GM23338 (cell line): ENCODE data around the gene TRAF4. TPM values are rescaled to one million over a fixed set of nuclear protein-coding genes. Genes with fewer than 3 reads are reported as not detected.

ENCODE experiments used
- ATAC-seq: fragments of 200-7000 bp; cut with Tn5 transposase; 3 replicates; pipeline ENCODE4 v1.9.1; 2020
- DNase-seq: peaks from one replicate; pipeline ENCODE4 v3.0.0-alpha.2; 2015; ENCODE audit warnings: low spot score
- H2AFZ ChIP-seq: fragments of 200-600 bp; sonication (generic); 2 replicates; pipeline ENCODE4 v1.8.0; 2016; ENCODE audit warnings: antibody characterized with exemption, mild to moderate bottlenecking, moderate library complexity
- H3F3A ChIP-seq: fragments of 200-600 bp; sonication (generic); replicated peaks from 2 replicates; pipeline ENCODE4 v1.8.0; 2017; ENCODE audit warnings: antibody characterized with exemption, mixed run types, low read depth
- H3K27ac ChIP-seq: fragments of 200-600 bp; sonication (generic); 2 replicates; pipeline ENCODE4 v1.6.1; 2016; ENCODE audit warnings: low read depth
- H3K27me3 ChIP-seq: fragments of 200-600 bp; sonication (generic); 2 replicates; pipeline ENCODE4 v1.8.0; 2016; ENCODE audit warnings: mild to moderate bottlenecking, mixed run types, moderate library complexity; ENCODE audit not compliant: insufficient read depth
- H3K36me3 ChIP-seq: fragments of 200-600 bp; sonication (generic); 2 replicates; pipeline ENCODE4 v1.8.0; 2016; ENCODE audit warnings: mild to moderate bottlenecking; ENCODE audit not compliant: insufficient read depth
- H3K4me1 ChIP-seq: fragments of 200-600 bp; sonication (generic); 2 replicates; pipeline ENCODE4 v1.8.0; 2016; ENCODE audit warnings: mild to moderate bottlenecking, moderate library complexity; ENCODE audit not compliant: insufficient read depth
- H3K4me2 ChIP-seq: fragments of 200-600 bp; sonication (generic); 2 replicates; pipeline ENCODE4 v1.7.1; 2017; ENCODE audit warnings: mixed run types
- H3K4me3 ChIP-seq: fragments of 200-600 bp; sonication (generic); 2 replicates; pipeline ENCODE4 v1.6.1; 2016; ENCODE audit warnings: mixed run types
- H3K79me2 ChIP-seq: fragments of 200-600 bp; sonication (generic); replicated peaks from 2 replicates; pipeline ENCODE4 v1.8.0; 2017; ENCODE audit warnings: mild to moderate bottlenecking; ENCODE audit not compliant: insufficient read depth
- H3K9me2 ChIP-seq: fragments of 200-600 bp; sonication (generic); 2 replicates; pipeline ENCODE4 v1.8.0; 2017; ENCODE audit not compliant: insufficient read depth
- H4K20me1 ChIP-seq: fragments of 200-600 bp; sonication (generic); replicated peaks from 2 replicates; pipeline ENCODE4 v1.8.0; 2017; ENCODE audit warnings: mild to moderate bottlenecking; ENCODE audit not compliant: insufficient read depth
- H3K27ac Mint-ChIP-seq: 2 replicates; pipeline ENCODE4 v1.8.0; 2020; ENCODE audit warnings: inconsistent platforms, mild to moderate bottlenecking, moderate library complexity, mixed read lengths
- H3K27me3 Mint-ChIP-seq: 3 replicates; pipeline ENCODE4 v1.8.0; 2022; ENCODE audit warnings: low read depth, mild to moderate bottlenecking, moderate library complexity, mixed read lengths, inconsistent platforms; ENCODE audit not compliant: insufficient read depth, poor library complexity
- H3K36me3 Mint-ChIP-seq: 3 replicates; pipeline ENCODE4 v1.8.0; 2021; ENCODE audit warnings: low read depth, mild to moderate bottlenecking, inconsistent platforms, moderate library complexity, mixed read lengths
- H3K4me1 Mint-ChIP-seq: 3 replicates; pipeline ENCODE4 v1.8.0; 2020; ENCODE audit warnings: mild to moderate bottlenecking, inconsistent platforms, mixed read lengths
- H3K4me3 Mint-ChIP-seq: 3 replicates; pipeline ENCODE4 v1.8.0; 2021; ENCODE audit warnings: moderate library complexity, mild to moderate bottlenecking, inconsistent platforms, mixed read lengths
- H3K9me3 Mint-ChIP-seq: 3 replicates; pipeline ENCODE4 v1.8.0; 2020; ENCODE audit warnings: moderate library complexity, mild to moderate bottlenecking, inconsistent platforms, mixed read lengths
- CREB1 ChIP-seq: fragments of 250-450 bp; sonication (Bioruptor Pico); IDR thresholded peaks from 2 replicates; pipeline ENCODE4 v1.5.0; 2020; ENCODE audit warnings: low read depth, mild to moderate bottlenecking, moderate library complexity
- CTCF ChIP-seq, 2 experiments: fragments of 200-600 bp in 1 of 2; sonication (generic) in 1 of 2; conservative IDR thresholded peaks; 2 replicates each; pipeline versions ENCODE4 v1.5.1 to v1.6.1; 2016 to 2017; ENCODE audit warnings: antibody characterized with exemption in 2 of 2, low read depth in 2 of 2, mild to moderate bottlenecking in 2 of 2, moderate library complexity in 1 of 2
- ETS1 ChIP-seq: IDR thresholded peaks from 2 replicates; pipeline ENCODE4 v1.6.1; 2016; ENCODE audit warnings: antibody characterized with exemption
- EZH2 ChIP-seq: fragments of 200-600 bp; sonication (generic); IDR thresholded peaks from one replicate; pipeline ENCODE4 v1.8.0; 2017; ENCODE audit warnings: antibody characterized with exemption, mild to moderate bottlenecking, low read depth; ENCODE audit not compliant: unreplicated experiment
- EZH2phosphoT487 ChIP-seq: fragments of 200-600 bp; sonication (generic); IDR thresholded peaks from one replicate; pipeline ENCODE4 v1.8.1; 2018; ENCODE audit warnings: antibody characterized with exemption; ENCODE audit not compliant: unreplicated experiment
- JUNB ChIP-seq: IDR thresholded peaks from one replicate; pipeline ENCODE4 v1.6.1; 2016; ENCODE audit warnings: antibody characterized with exemption; ENCODE audit not compliant: unreplicated experiment
- POLR2AphosphoS5 ChIP-seq: IDR thresholded peaks from 2 replicates; pipeline ENCODE4 v1.6.1; 2016; ENCODE audit warnings: antibody characterized with exemption, low read depth
- STAT1 ChIP-seq: IDR thresholded peaks from one replicate; pipeline ENCODE4 v1.6.1; 2016; ENCODE audit warnings: antibody characterized with exemption; ENCODE audit not compliant: unreplicated experiment
- polyA plus RNA-seq: library from polyadenylated mRNA; unstranded; fragments of >200 nt; fragmentation: Nextera tagmentation; extraction: Ambion mirVana; gene quantifications from 2 replicates; pipeline ENCODE4 v1.2.1, GENCODE V29; 2016
- total RNA-seq: library from RNA; depleted of rRNA; stranded (reverse); fragments of >200 nt; shearing (Covaris generic); gene quantifications from 2 replicates; pipeline ENCODE4 v1.2.3, GENCODE V29; 2014
- TF ChIP-seq, protein P1 (sequence below): IDR thresholded peaks from one replicate; pipeline ENCODE4 v1.6.1; 2018; ENCODE audit warnings: antibody characterized with exemption; ENCODE audit not compliant: unreplicated experiment

Gene TRAF4
- total and polyA plus RNA-seq, 2 experiments from 2014 or later: 63.5 to 152 TPM

DNA sequence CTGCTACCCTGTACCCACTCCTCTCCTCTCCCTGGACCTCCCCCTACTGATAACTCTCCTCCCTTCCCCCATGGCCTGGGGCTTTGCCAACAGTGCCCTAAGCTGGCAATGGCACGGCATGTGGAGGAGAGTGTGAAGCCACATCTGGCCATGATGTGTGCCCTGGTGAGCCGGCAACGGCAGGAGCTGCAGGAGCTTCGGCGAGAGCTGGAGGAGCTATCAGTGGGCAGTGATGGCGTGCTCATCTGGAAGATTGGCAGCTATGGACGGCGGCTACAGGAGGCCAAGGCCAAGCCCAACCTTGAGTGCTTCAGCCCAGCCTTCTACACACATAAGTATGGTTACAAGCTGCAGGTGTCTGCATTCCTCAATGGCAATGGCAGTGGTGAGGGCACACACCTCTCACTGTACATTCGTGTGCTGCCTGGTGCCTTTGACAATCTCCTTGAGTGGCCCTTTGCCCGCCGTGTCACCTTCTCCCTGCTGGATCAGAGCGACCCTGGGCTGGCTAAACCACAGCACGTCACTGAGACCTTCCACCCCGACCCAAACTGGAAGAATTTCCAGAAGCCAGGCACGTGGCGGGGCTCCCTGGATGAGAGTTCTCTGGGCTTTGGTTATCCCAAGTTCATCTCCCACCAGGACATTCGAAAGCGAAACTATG is 5.2 kb downstream of the TRAF4 start:
- no peak for TF ChIP-seq EZH2phosphoT487
- H4K20me1 ChIP-seq: peaks cover 23% of the 10 kb centered on the region
- H3K27ac Mint-ChIP-seq: 0 out of 2 replicates have a peak overlapping the region, but pooled peaks have one; percentile 83
- H3K4me1 ChIP-seq: peaks cover 28% of the 10 kb centered on the region
- no peaks in the 10 kb centered on the region for H3K27me3 ChIP-seq
- H3K36me3 ChIP-seq: peaks cover 34% of the 10 kb centered on the region
- ATAC-seq (no peak), DNase-seq (no peak)
- no peak overlapping the region for H3K4me3 ChIP-seq
- no peak overlapping the region for H3K4me3 Mint-ChIP-seq
- peaks cover 40% of the 10 kb centered on the region for H3K4me1 Mint-ChIP-seq
- H3K4me2 ChIP-seq: no peak overlapping the region
- H3K9me3 Mint-ChIP-seq: no peaks in the 10 kb centered on the region
- H3K79me2 ChIP-seq: peaks cover 32% of the 10 kb centered on the region
- H2AFZ ChIP-seq: no peak overlapping the region
- peaks cover 80% of the 10 kb centered on the region for H3K36me3 Mint-ChIP-seq
- H3K27ac ChIP-seq: peak overlapping the region; percentile 99
- no peaks in the 10 kb centered on the region for H3K9me2 ChIP-seq
- peaks cover 73% of the 10 kb centered on the region for H3F3A ChIP-seq
- peaks cover 55% of the 10 kb centered on the region for H3K27me3 Mint-ChIP-seq

DNA sequence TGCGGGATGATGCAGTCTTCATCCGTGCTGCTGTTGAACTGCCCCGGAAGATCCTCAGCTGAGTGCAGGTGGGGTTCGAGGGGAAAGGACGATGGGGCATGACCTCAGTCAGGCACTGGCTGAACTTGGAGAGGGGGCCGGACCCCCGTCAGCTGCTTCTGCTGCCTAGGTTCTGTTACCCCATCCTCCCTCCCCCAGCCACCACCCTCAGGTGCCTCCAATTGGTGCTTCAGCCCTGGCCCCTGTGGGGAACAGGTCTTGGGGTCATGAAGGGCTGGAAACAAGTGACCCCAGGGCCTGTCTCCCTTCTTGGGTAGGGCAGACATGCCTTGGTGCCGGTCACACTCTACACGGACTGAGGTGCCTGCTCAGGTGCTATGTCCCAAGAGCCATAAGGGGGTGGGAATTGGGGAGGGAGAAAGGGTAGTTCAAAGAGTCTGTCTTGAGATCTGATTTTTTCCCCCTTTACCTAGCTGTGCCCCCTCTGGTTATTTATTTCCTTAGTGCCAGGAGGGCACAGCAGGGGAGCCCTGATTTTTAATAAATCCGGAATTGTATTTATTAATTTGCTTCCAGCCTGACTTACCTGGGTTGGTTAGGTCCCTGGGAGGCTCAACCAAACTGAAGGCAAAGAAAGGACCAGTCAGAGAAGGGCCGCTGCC is 5.8 kb downstream of the TRAF4 start:
- no peak for ATAC-seq
- Histone ChIP-seq H3K27ac (peak overlapping the region; percentile 34), H3K36me3 (peaks cover 34% of the 10 kb centered on the region), H3F3A (peaks cover 73% of the 10 kb centered on the region), H3K4me1 (peaks cover 28% of the 10 kb centered on the region), H3K27me3 (no peaks in the 10 kb centered on the region), H3K79me2 (peaks cover 28% of the 10 kb centered on the region), H4K20me1 (peaks cover 27% of the 10 kb centered on the region), H3K4me3 (no peak overlapping the region), H2AFZ (no peak overlapping the region), H3K4me2 (no peak overlapping the region), H3K9me2 (no peaks in the 10 kb centered on the region)
- peak; percentile 35 for DNase-seq
- no peak overlapping the region for H3K27ac Mint-ChIP-seq
- H3K9me3 Mint-ChIP-seq: no peaks in the 10 kb centered on the region
- peaks cover 55% of the 10 kb centered on the region for H3K27me3 Mint-ChIP-seq
- H3K36me3 Mint-ChIP-seq: peaks cover 77% of the 10 kb centered on the region
- H3K4me1 Mint-ChIP-seq: peaks cover 40% of the 10 kb centered on the region
- no peak overlapping the region for H3K4me3 Mint-ChIP-seq
- TF ChIP-seq EZH2 (no peak), ETS1 (no peak), JUNB (no peak), CREB1 (CRISPR knock-in tag) (no peak), STAT1 (no peak), POLR2AphosphoS5 (no peak), CTCF (conservative IDR thresholded peaks at IDR 0.05; ENCODE audit: low read depth in 2 of 2) (no peak)
- TF ChIP-seq, protein P1, sequence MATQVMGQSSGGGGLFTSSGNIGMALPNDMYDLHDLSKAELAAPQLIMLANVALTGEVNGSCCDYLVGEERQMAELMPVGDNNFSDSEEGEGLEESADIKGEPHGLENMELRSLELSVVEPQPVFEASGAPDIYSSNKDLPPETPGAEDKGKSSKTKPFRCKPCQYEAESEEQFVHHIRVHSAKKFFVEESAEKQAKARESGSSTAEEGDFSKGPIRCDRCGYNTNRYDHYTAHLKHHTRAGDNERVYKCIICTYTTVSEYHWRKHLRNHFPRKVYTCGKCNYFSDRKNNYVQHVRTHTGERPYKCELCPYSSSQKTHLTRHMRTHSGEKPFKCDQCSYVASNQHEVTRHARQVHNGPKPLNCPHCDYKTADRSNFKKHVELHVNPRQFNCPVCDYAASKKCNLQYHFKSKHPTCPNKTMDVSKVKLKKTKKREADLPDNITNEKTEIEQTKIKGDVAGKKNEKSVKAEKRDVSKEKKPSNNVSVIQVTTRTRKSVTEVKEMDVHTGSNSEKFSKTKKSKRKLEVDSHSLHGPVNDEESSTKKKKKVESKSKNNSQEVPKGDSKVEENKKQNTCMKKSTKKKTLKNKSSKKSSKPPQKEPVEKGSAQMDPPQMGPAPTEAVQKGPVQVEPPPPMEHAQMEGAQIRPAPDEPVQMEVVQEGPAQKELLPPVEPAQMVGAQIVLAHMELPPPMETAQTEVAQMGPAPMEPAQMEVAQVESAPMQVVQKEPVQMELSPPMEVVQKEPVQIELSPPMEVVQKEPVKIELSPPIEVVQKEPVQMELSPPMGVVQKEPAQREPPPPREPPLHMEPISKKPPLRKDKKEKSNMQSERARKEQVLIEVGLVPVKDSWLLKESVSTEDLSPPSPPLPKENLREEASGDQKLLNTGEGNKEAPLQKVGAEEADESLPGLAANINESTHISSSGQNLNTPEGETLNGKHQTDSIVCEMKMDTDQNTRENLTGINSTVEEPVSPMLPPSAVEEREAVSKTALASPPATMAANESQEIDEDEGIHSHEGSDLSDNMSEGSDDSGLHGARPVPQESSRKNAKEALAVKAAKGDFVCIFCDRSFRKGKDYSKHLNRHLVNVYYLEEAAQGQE: no peak
